GM12878 (cell line): ENCODE results near the gene LFNG. TPM values are rescaled to one million over a fixed set of nuclear protein-coding genes. Genes with fewer than 3 reads are reported as not detected.

ENCODE experiments used
- ATAC-seq: fragments of 200-7000 bp; cut with Tn5 transposase; 3 replicates; pipeline ENCODE4 v1.9.1; 2020; ENCODE audit warnings: mild to moderate bottlenecking, moderate library complexity
- BruUV-seq: library from RNA; stranded (reverse); fragments of 400-500 nt; replicated peaks from 2 replicates; lab custom pipeline; 2021; lab: Mats Ljungman, UMichigan
- CTCF ChIA-PET: fragments of 300-600 bp; sonication (Branson Sonifier 250); formaldehyde crosslinking; extraction: SDS; loops from one replicate; lab custom pipeline; 2021; ENCODE audit warnings: inconsistent platforms; lab: Yijun Ruan, JAX
- POLR2A ChIA-PET: fragments of 350-600 bp; formaldehyde crosslinking; extraction: SDS; loops from one replicate; lab custom pipeline; 2021; ENCODE audit warnings: inconsistent platforms; lab: Charles Lee
- RAD21 ChIA-PET: fragments of 300-600 bp; sonication (Branson Sonifier 250); formaldehyde crosslinking; loops from one replicate; lab custom pipeline; 2023; ENCODE audit warnings: antibody characterized with exemption; ENCODE audit not compliant: unreplicated experiment; lab: Charles Lee
- SMC1A ChIA-PET: fragments of 300-600 bp; sonication (Branson Sonifier 250); formaldehyde crosslinking; loops from one replicate; lab custom pipeline; 2023; ENCODE audit not compliant: unreplicated experiment, uncharacterized antibody; lab: Charles Lee
- DNase-seq: peaks from one replicate; pipeline ENCODE4 v3.0.0-alpha.2; 2011; ENCODE audit warnings: low read depth, low spot score
- FAIRE-seq: peaks from 3 replicates; lab custom pipeline; 2011; peaks lifted over from hg19 to GRCh38; lab: Jason Lieb, UNC
- H2AFZ ChIP-seq: 2 replicates; pipeline ENCODE4 v1.6.0; 2011; ENCODE audit warnings: low read depth, low read length, control low read depth; ENCODE audit not compliant: control insufficient read depth
- H3K27ac ChIP-seq: 2 replicates; pipeline ENCODE4 v1.5.1; 2011; ENCODE audit warnings: control low read depth; ENCODE audit not compliant: control insufficient read depth, insufficient read depth
- H3K27me3 ChIP-seq, 2 experiments: replicated peaks in 1 of 2; 2 replicates each; pipeline versions ENCODE4 v1.6.0 to v1.6.1; 2011; ENCODE audit warnings: low read length in 1 of 2; ENCODE audit not compliant: control insufficient read depth in 2 of 2, insufficient read depth in 2 of 2
- H3K36me3 ChIP-seq, 2 experiments: 2 replicates each; pipeline ENCODE4 v1.5.1; 2011; ENCODE audit warnings: low read length in 1 of 2; ENCODE audit not compliant: control insufficient read depth in 2 of 2, insufficient read depth in 2 of 2
- H3K4me1 ChIP-seq: 2 replicates; pipeline ENCODE4 v1.6.1; 2011; ENCODE audit warnings: mild to moderate bottlenecking, low read length, moderate library complexity, mixed read lengths; ENCODE audit not compliant: control insufficient read depth, insufficient read depth
- H3K4me2 ChIP-seq: 2 replicates; pipeline ENCODE4 v1.6.0; 2011; ENCODE audit warnings: control low read depth; ENCODE audit not compliant: control insufficient read depth, insufficient read depth
- H3K4me3 ChIP-seq: fragments of 200-600 bp; sonication (generic); 2 replicates; pipeline ENCODE4 v1.5.1; 2016
- H3K79me2 ChIP-seq: 2 replicates; pipeline ENCODE4 v1.6.0; 2011; ENCODE audit warnings: low read length; ENCODE audit not compliant: control insufficient read depth, insufficient read depth
- H3K9ac ChIP-seq: 2 replicates; pipeline ENCODE4 v1.8.0; 2011; ENCODE audit warnings: low read length, control low read depth, mixed read lengths; ENCODE audit not compliant: control insufficient read depth, insufficient read depth
- H3K9me3 ChIP-seq: replicated peaks from 3 replicates; pipeline ENCODE4 v1.5.1; 2011; ENCODE audit warnings: mild to moderate bottlenecking, low read length; ENCODE audit not compliant: control insufficient read depth, insufficient read depth
- H4K20me1 ChIP-seq: 2 replicates; pipeline ENCODE4 v1.6.0; 2011; ENCODE audit not compliant: control insufficient read depth, insufficient read depth
- ATF7 ChIP-seq: fragments of 450-650 bp; IDR thresholded peaks from 2 replicates; pipeline ENCODE4 v1.6.1; 2016; ENCODE audit warnings: low read depth, mild to moderate bottlenecking
- CREM ChIP-seq: IDR thresholded peaks from 2 replicates; pipeline ENCODE4 v1.6.1; 2014; ENCODE audit warnings: antibody characterized with exemption, low read depth
- MYB ChIP-seq: fragments of 150-350 bp; IDR thresholded peaks from 2 replicates; pipeline ENCODE4 v1.6.1; 2014; ENCODE audit warnings: mild to moderate bottlenecking, low read depth, low read length, borderline replicate concordance
- RBBP5 ChIP-seq: fragments of 200-600 bp; sonication (generic); conservative IDR thresholded peaks from 2 replicates; pipeline ENCODE4 v1.6.1; 2016
- STAT3 ChIP-seq: IDR thresholded peaks from 2 replicates; pipeline ENCODE4 v1.6.1; 2011; ENCODE audit warnings: low read depth, low read length, improper control_type of control experiment
- TBL1XR1 ChIP-seq: IDR thresholded peaks from 2 replicates; pipeline ENCODE4 v1.6.1; 2012; ENCODE audit warnings: low read depth, low read length, improper control_type of control experiment
- ZBTB40 ChIP-seq: fragments of 450-650 bp; IDR thresholded peaks from 2 replicates; pipeline ENCODE4 v1.6.1; 2016; ENCODE audit warnings: mild to moderate bottlenecking, moderate library complexity, borderline replicate concordance
- WGBS: methylation state at CpG from one replicate; pipeline ENCODE4 v1.1.6; 2016; ENCODE audit warnings: low lambda C conversion rate; ENCODE audit not compliant: insufficient replicate concordance, insufficient coverage; ENCODE audit errors: missing lambda C conversion rate; 5-methylcytosine and 5-hydroxymethylcytosine counted together
- in situ Hi-C: fragments of 300-500 bp; cut with MboI; formaldehyde crosslinking; loops from 9 replicates; pipeline ENCODE4 v1.14.3; 2018; ENCODE audit warnings: mixed read lengths
- intact Hi-C: fragments of 100-400 bp; cut with micrococcal nuclease; formaldehyde crosslinking; loops from one replicate; pipeline ENCODE4 v1.14.2; 2022; ENCODE audit not compliant: unreplicated experiment
- polyA plus RNA-seq, 11 experiments: library from polyadenylated mRNA; depleted of rRNA in 4 of 11; unstranded in 6 of 11; stranded (reverse) in 5 of 11; fragments of >200 nt; fragmentation: Nextera tagmentation in 4 of 11; fragmentation: Illumina TruSeq in 1 of 11; extraction: Ambion mirVana in 4 of 11; extraction: Trizol in 1 of 11; gene quantifications; 1 replicate in 1 of 11; 2 replicates in 10 of 11; pipeline versions ENCODE4 v1.2.1 to v1.2.3, GENCODE V29; 2011 to 2016; ENCODE audit warnings: inconsistent platforms in 2 of 11, missing spikeins in 2 of 11, low read depth in 1 of 11
- total RNA-seq, 4 experiments: library from RNA; depleted of rRNA in 3 of 4; stranded (reverse); fragments of >200 nt in 3 of 4; fragmentation: Illumina TruSeq in 1 of 4; extraction: Trizol in 1 of 4; gene quantifications; 2 replicates each; pipeline versions ENCODE4 v1.2.1 to v1.2.3, GENCODE V29; 2013 to 2021
- TF ChIP-seq, protein P1 (sequence below): IDR thresholded peaks from 2 replicates; pipeline ENCODE4 v1.6.1; 2011; ENCODE audit warnings: borderline replicate concordance, low read depth, mild to moderate bottlenecking, moderate library complexity, low read length; ENCODE audit not compliant: insufficient read depth, poor library complexity, severe bottlenecking
- TF ChIP-seq, protein P2 (sequence below): fragments of 450-650 bp; IDR thresholded peaks from 2 replicates; pipeline ENCODE4 v1.6.1; 2017; ENCODE audit warnings: mild to moderate bottlenecking, low read depth, inconsistent platforms; ENCODE audit not compliant: poor library complexity, severe bottlenecking
- TF ChIP-seq, protein P3 (sequence below): IDR thresholded peaks from 2 replicates; pipeline ENCODE4 v1.6.1; 2012; ENCODE audit warnings: low read depth, low read length, improper control_type of control experiment

Gene LFNG
- total and polyA plus RNA-seq, 10 of the 15 experiments (the other 5 are each of a cell fraction or from before 2014, with no cell fraction given) = 0.09 to 0.68 (median 0.33) TPM; not detected in 2

DNA sequence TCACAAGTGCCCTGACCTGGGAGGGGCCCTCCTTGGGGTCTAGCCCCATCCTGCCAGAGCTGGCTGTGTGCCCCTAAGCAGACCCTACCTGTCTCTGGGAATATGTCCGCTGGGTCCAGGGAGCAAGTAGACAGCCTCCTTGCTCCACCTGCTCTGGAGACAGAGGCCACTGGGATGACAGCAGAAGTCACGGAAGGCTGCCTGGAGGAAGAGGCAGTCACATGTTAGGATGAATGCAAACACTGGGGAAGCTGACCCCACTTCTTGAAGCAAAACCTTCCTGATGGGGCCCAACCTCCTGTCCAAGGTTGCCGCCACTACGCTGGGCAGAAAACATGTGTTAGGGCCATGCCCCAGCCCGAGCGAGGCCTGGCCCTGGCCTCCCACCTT is 11.7 kb upstream of the LFNG start:
- Histone ChIP-seq H3K4me2 (peak overlapping the region; percentile 38; the same call in 1 of the 2 replicates), H3K9me3 (no peaks in the 10 kb centered on the region), H3K9ac (no peak overlapping the region), H4K20me1 (no peaks in the 10 kb centered on the region), H3K79me2 (no peaks in the 10 kb centered on the region), H3K4me3 (no peak overlapping the region), H3K36me3 (no peaks in the 10 kb centered on the region), H3K27me3 (no peaks in the 10 kb centered on the region), H3K4me1 (peaks cover 36% of the 10 kb centered on the region), H3K27ac (no peak overlapping the region), H2AFZ (no peak overlapping the region)
- ATAC-seq (no peak), DNase-seq (no peak), FAIRE-seq (no peak)
- ChIA-PET CTCF (no interaction called here), POLR2A (no interaction called here), SMC1A (interaction anchor here (0.6 kb wide), 1 partner anchor 45 kb away, joined by 3 read pairs; no protein-coding TSS in a partner anchor), RAD21 (no interaction called here)
- intact Hi-C loops = no loop called here
- 84% methylated on average over 6 of the region's 6 CpGs for WGBS
- in situ Hi-C loops = no loop called here
- BruUV-seq = no TSS peak
- no peak for TF ChIP-seq MYB
- TF ChIP-seq TBL1XR1 = no peak
- TF ChIP-seq ATF7 = no peak
- TF ChIP-seq, protein P1, sequence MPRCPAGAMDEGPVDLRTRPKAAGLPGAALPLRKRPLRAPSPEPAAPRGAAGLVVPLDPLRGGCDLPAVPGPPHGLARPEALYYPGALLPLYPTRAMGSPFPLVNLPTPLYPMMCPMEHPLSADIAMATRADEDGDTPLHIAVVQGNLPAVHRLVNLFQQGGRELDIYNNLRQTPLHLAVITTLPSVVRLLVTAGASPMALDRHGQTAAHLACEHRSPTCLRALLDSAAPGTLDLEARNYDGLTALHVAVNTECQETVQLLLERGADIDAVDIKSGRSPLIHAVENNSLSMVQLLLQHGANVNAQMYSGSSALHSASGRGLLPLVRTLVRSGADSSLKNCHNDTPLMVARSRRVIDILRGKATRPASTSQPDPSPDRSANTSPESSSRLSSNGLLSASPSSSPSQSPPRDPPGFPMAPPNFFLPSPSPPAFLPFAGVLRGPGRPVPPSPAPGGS = no peak
- no peak for TF ChIP-seq RBBP5
- TF ChIP-seq, protein P2, sequence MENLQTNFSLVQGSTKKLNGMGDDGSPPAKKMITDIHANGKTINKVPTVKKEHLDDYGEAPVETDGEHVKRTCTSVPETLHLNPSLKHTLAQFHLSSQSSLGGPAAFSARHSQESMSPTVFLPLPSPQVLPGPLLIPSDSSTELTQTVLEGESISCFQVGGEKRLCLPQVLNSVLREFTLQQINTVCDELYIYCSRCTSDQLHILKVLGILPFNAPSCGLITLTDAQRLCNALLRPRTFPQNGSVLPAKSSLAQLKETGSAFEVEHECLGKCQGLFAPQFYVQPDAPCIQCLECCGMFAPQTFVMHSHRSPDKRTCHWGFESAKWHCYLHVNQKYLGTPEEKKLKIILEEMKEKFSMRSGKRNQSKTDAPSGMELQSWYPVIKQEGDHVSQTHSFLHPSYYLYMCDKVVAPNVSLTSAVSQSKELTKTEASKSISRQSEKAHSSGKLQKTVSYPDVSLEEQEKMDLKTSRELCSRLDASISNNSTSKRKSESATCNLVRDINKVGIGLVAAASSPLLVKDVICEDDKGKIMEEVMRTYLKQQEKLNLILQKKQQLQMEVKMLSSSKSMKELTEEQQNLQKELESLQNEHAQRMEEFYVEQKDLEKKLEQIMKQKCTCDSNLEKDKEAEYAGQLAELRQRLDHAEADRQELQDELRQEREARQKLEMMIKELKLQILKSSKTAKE = no peak
- TF ChIP-seq CREM = no peak
- TF ChIP-seq STAT3 = no peak
- TF ChIP-seq ZBTB40 = no peak
- TF ChIP-seq, protein P3, sequence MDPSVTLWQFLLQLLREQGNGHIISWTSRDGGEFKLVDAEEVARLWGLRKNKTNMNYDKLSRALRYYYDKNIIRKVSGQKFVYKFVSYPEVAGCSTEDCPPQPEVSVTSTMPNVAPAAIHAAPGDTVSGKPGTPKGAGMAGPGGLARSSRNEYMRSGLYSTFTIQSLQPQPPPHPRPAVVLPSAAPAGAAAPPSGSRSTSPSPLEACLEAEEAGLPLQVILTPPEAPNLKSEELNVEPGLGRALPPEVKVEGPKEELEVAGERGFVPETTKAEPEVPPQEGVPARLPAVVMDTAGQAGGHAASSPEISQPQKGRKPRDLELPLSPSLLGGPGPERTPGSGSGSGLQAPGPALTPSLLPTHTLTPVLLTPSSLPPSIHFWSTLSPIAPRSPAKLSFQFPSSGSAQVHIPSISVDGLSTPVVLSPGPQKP = no peak
